ENCODE measurements around the gene CCNI2.

Gene CCNI2

DNA sequence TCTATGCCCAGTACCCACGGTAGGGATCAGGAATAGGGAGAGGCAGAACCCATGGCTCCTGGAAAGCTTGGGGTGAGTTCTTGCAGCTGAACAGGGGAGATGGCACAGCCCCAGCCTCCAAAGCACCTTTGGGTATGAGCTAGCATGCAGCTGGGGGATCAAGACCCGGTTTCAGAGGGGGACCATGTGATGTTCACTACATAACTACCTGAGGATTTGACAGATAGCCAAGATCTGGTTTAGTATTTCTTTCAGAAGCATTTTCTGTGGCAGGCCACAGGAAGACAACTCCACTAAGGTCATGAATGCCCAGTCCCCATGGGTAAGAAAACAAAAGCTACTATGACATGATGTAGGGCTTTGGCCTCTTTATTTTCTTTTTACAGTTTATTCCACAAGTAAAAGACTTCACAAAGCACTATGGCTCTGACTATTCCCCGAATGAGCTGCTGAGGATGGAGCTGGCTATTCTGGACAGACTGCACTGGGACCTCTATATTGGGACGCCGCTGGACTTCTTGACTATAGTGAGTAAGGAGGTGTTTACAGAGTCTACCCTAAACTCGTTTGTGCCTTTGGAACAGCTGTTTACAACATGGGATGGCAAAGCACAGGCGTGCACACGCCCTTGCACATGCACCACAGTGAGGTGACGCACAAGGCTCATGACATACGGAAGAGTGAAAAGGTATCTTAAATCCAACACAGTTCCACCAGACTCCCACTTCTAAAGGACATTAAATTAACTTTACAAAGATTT is 3.4 kb downstream of the CCNI2 start:
- no peak for DNase-seq (ENCODE audit: low spot score)

GRCh38 chr5:132751444-132751843 is 4.2 kb downstream of the CCNI2 start:
- peak; percentile 10 for DNase-seq (ENCODE audit: low spot score)

GRCh38 chr5:132751971-132752580 is 4.8 kb downstream of the CCNI2 start:
- no peak for DNase-seq (ENCODE audit: low spot score)

- no peak for DNase-seq (ENCODE audit: low spot score)
Measured at GRCh38 chr5:132752581-132753125, 5.4 kb downstream of the CCNI2 start.

GRCh38 chr5:132753135-132753987 is 6.1 kb downstream of the CCNI2 start:
- no peak for DNase-seq (ENCODE audit: low spot score)

DNA sequence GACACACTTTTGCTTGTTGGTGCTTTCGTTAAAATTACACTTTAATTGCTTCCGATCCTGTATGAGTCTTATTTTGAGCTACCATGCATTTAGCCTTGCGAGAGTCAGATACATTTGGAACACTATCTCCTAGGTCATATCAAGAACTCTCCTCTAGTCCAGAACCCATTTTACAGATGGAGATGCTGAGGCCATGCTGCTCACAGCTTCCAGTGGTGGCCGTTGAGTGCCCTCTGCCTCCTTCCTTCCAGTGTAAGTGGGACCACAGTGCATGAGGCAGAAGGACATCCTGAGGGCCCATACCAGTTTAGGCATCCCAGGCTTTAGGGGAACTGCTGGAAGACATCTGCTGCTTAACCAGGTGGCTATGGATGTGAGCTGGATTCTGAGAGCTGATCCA is 6.9 kb downstream of the CCNI2 start:
- no peak for DNase-seq (ENCODE audit: low spot score)

- DNase-seq (ENCODE audit: low spot score), result no peak
Measured at GRCh38 chr5:132754947-132755346, 7.7 kb downstream of the CCNI2 start.

- no peak for DNase-seq (ENCODE audit: low spot score)
Measured at GRCh38 chr5:132756542-132756941, 9.3 kb downstream of the CCNI2 start.

DNA sequence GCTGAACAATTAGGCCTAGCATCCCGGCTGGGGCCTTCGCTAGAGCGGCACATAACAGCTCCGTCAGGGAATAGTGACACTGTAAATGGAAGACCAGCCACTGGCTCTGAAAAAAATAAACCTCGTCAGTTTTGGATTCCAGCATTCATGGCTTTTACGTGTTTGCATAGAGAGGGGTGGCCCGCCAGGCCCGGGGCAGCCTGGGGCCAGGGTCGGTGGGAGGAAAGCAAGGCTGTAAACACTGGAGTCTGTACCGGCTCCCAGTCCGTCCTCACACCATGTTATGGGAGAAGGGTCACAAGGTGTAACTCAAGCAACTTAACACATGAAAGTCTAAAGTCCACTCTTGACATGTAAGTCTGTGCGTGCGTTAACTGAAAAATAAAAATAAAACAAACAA is 11.2 kb downstream of the CCNI2 start:
- DNase-seq (ENCODE audit: low spot score), result no peak

DNA sequence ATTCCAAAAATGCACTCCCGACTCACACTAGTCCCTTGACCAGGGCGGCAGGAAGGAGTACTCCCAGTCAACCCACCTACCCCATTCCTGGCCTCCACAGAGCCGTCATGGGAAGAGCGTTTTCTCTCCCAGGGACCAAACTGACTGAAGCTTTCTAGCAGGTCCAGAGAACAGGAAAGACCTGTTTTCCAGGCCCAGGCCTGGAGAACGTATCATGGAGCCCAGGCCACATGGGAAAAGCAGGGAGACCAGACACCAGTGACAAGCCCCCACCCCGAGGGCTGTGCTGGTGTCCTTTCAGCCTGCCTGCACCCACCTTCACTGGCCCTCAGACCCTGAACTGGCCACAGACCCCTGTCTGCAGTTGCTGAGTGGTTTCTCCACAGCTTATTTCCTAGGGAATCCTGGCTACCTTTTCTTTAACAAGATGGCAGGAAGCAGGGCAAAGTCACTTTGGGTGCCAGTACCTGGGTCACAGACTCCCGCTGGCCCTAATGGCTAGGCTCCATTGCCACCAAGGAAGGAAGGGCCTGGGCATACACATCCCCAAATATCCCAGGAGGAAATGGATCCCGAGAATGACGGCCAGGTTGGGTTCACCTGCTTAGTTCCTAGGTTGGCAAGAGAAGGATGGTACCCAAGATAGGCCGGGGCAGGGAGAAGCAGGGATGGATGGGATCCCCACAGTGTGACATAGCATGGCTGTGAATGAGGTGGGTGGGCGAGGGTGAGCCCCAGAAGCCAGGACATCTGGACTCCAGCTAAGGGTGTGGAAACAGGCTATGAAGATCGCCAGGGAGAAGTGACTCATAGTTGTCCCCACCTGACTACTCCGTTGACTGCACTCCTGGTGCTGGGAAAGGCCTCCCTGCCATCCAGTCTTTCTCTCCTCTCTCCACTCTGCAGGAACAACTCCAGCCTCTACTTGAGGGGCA is 12.2 kb downstream of the CCNI2 start:
- no peak for DNase-seq (ENCODE audit: low spot score)

DNA sequence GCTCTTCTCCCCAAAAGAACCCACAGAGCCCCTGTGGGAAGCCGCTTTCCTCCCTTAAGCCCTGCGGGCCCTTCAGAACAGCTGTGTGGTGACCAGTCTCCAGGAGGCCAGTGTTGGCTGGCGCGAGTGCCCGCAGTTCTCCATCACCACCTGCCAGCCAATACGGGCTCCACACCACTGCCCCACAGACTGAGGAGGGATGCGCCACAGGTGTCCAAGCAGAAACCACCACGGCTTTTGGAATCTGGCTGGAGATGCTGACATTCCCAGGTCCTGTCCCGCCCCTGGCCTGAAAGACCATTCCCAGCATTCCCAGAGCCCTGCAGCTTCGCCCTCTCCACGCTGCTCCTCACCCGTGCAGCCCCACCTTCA is 12.8 kb downstream of the CCNI2 start:
- DNase-seq (ENCODE audit: low spot score), result no peak

GRCh38 chr5:132760601-132761317 is 13.5 kb downstream of the CCNI2 start:
- DNase-seq (ENCODE audit: low spot score), result no peak

DNA sequence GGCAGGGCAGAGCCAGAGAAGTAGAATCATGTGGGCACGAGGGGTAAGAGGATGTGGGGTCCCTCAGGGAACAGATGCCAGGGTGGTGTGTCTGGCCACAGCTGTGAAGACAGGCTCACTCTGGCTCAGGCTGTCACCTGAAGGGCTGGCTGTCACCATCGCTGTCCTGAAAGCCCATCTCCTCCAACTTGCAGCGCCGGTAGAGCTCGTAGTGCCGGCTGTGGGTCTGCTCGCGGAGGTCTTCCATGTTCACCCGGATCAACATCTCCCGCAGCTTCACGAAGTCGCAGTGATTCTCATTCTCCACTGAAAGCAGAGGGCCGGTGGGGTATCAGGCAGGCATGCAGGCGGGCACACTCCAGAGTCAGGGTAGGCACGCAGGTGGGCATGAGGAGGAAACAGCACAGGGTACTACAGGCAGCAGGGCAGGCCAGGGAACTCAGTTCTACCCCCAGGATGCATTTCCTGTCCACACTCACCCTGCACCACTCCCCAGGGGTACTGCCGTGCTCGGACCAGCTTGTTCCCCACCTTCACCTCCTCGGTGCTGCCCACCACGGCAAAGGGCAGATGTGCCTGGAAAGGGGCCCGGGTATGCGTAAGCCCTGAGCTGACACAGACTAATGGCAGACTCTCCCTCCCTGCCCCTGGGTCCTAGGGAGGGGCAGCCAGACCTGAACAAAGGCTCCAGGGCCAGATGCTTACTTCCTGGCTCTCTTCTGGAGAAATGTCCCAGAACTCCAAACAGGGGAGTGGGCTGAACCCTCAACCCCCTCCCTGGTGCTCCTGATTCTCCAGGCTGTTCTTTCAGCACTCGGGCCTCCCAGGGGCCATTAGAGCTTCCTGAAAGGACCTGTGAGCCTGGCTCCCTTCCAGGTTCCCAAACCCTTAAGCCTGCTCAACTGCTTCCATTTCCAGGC is 14.4 kb downstream of the CCNI2 start:
- no peak for DNase-seq (ENCODE audit: low spot score)

GRCh38 chr5:132762246-132763000 is 15.2 kb downstream of the CCNI2 start:
- no peak for DNase-seq (ENCODE audit: low spot score)

GRCh38 chr5:132763181-132764036 is 16.2 kb downstream of the CCNI2 start:
- DNase-seq (ENCODE audit: low spot score), result no peak

DNA sequence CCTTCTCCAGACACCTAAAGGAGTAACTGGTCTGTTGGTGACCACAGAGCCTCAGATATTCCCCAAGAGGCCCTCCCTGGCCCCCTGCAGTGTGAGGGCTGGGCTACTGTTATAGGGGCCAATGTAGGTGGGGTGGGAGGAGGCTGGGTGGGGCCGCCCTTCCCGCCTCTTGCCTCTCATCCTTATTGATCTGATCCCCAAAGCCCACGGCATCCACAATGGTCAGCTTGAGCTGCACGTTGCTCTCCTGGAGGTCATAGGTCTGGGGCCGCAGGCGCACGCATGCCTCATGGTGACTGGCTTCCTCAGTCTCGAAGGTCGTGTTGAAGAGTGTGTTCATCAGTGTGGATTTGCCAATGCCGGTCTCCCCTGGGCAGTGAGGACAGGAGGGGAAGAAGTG is 16.8 kb downstream of the CCNI2 start:
- DNase-seq (ENCODE audit: low spot score), result no peak

DNA sequence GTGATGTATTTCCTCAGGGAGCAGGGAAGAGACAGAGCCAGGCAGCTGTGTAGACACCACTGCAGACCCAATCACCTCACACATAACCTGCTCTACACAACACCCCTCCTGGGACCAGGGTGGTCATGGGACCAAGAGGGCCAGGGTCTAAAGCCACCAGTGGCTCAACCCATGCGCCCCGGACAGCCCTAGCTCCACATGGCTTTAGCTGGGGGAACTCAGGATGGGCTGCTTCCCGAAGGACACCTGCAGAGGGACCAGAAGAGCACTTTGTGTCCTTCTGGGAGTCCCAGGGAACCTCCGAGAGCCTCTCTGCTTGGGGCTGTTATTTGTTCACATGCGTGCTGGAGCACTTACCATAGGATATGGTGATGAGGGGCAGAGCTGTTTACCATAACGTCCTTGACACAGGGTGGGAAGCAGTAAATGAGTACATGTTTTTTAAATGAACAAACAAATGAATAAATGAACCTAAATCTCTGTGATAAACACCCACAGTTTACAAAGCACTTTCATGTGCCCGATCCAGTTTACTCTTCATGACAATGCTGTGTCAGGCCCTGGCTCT is 17.5 kb downstream of the CCNI2 start:
- DNase-seq (ENCODE audit: low spot score), result no peak
